CD4-positive, CD25-positive, alpha-beta regulatory T cell (primary cell): Measurements from ENCODE around the gene ZNF26. TPM values are rescaled to one million over a fixed set of nuclear protein-coding genes. Genes with fewer than 3 reads are reported as not detected.
"Not testable (repeated sequence)": the region's sequence is repeated elsewhere in the genome, so short reads cannot be mapped to it uniquely, and the experiment has no call there.

ENCODE experiments used
- ATAC-seq, 2 donors: fragments of 150-1000 bp; cut with Tn5 transposase; one replicate each; pipeline ENCODE4 v1.10.0; 2021; ENCODE audit warnings: low read depth in 2 of 2, moderate number of reproducible peaks in 2 of 2, moderate library complexity in 1 of 2
- DNase-seq, 3 donors: peaks; one replicate each; pipeline versions ENCODE4 v3.0.0 to v3.0.0-alpha.2; 2012 to 2022; ENCODE audit warnings: mixed read lengths in 1 of 3
- H3K27ac ChIP-seq: one replicate; pipeline ENCODE4 v1.7.0; 2013; ENCODE audit warnings: mild to moderate bottlenecking, low read length; ENCODE audit not compliant: insufficient read depth, poor library complexity, severe bottlenecking
- H3K27me3 ChIP-seq: one replicate; pipeline ENCODE4 v1.7.0; 2013; ENCODE audit warnings: low read length; ENCODE audit not compliant: control insufficient read depth, insufficient read depth
- H3K36me3 ChIP-seq: one replicate; pipeline ENCODE4 v1.7.0; 2013; ENCODE audit warnings: mild to moderate bottlenecking, low read length, moderate library complexity; ENCODE audit not compliant: control insufficient read depth, insufficient read depth
- H3K4me1 ChIP-seq: 2 replicates; pipeline ENCODE4 v1.7.0; 2013; ENCODE audit warnings: mild to moderate bottlenecking, low read length; ENCODE audit not compliant: insufficient read depth, control insufficient read depth, poor library complexity, severe bottlenecking
- H3K4me3 ChIP-seq: one replicate; pipeline ENCODE4 v1.7.0; 2013; ENCODE audit warnings: low read depth, mild to moderate bottlenecking, low read length, moderate library complexity
- H3K9me3 ChIP-seq, 2 experiments: 1 replicate in 1 of 2; 2 replicates in 1 of 2; pipeline ENCODE4 v1.7.0; 2013; ENCODE audit warnings: low read length in 2 of 2, mild to moderate bottlenecking in 1 of 2, moderate library complexity in 1 of 2; ENCODE audit not compliant: control insufficient read depth in 2 of 2
- H3K27ac Mint-ChIP-seq, 3 donors: one replicate each; pipeline ENCODE4 v1.8.0; 2020 to 2022; ENCODE audit warnings: mild to moderate bottlenecking in 3 of 3, mixed read lengths in 3 of 3, moderate library complexity in 2 of 3
- H3K27me3 Mint-ChIP-seq: one replicate; pipeline ENCODE4 v1.8.0; 2022; ENCODE audit warnings: mild to moderate bottlenecking, mixed read lengths
- H3K36me3 Mint-ChIP-seq: one replicate; pipeline ENCODE4 v1.8.0; 2020; ENCODE audit warnings: mixed read lengths
- H3K4me1 Mint-ChIP-seq, 4 donors: one replicate each; pipeline ENCODE4 v1.8.0; 2020 to 2022; ENCODE audit warnings: mixed read lengths in 4 of 4, mild to moderate bottlenecking in 1 of 4
- H3K4me3 Mint-ChIP-seq, 4 donors: one replicate each; pipeline ENCODE4 v1.8.0; 2020 to 2022; ENCODE audit warnings: mild to moderate bottlenecking in 4 of 4, mixed read lengths in 4 of 4, moderate library complexity in 3 of 4
- H3K9me3 Mint-ChIP-seq, 7 donors: one replicate each; pipeline ENCODE4 v1.8.0; 2020 to 2022; ENCODE audit warnings: mixed read lengths in 7 of 7, mild to moderate bottlenecking in 3 of 7, moderate library complexity in 2 of 7
- polyA plus RNA-seq, 4 donors: library from polyadenylated mRNA; unstranded; fragments of 300-500 nt; fragmentation: Illumina TruSeq; gene quantifications; one replicate each; pipeline ENCODE4 v1.2.3, GENCODE V29; 2021
- total RNA-seq: library from RNA; stranded (reverse); gene quantifications from one replicate; pipeline ENCODE4 v1.2.3, GENCODE V29; 2022

The ZNF26 gene
- total and polyA plus RNA-seq, 5 donors from 2014 or later: 6.9 to 29.6 (median 15.1) TPM

DNA sequence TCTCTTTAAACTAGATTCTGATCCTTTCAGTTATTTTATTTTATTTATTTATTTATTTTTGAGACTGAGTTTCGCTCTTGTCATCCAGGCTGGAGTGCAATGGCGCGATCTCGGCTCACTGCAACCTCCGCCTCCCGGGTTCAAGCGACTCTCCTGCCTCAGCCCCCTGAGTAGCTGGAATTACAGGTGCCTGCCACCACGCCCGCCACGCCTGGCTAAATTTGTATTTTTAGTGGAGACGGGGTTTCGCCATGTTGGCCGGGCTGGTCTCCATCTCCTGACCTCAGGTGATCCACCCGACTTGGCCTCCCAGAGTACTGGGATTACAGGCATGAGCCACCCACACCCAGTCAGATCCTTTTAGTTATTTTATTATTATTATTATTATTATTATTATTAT, 24.4 kb upstream of the ZNF26 start:
- ATAC-seq, H3K27me3 ChIP-seq, DNase-seq, H3K27ac Mint-ChIP-seq, H3K36me3 ChIP-seq, H3K4me1 ChIP-seq, H3K27me3 Mint-ChIP-seq, H3K4me3 ChIP-seq, H3K27ac ChIP-seq, H3K4me3 Mint-ChIP-seq, H3K4me1 Mint-ChIP-seq: not testable (repeated sequence)
- peaks cover 2 to 26% of the 10 kb centered on the region in 2 experiments for H3K9me3 ChIP-seq
- Mint-ChIP-seq H3K36me3 (peaks cover 13% of the 10 kb centered on the region), H3K9me3 (peaks cover 0 to 17% (median 4%) of the 10 kb centered on the region in 7 donors)

DNA sequence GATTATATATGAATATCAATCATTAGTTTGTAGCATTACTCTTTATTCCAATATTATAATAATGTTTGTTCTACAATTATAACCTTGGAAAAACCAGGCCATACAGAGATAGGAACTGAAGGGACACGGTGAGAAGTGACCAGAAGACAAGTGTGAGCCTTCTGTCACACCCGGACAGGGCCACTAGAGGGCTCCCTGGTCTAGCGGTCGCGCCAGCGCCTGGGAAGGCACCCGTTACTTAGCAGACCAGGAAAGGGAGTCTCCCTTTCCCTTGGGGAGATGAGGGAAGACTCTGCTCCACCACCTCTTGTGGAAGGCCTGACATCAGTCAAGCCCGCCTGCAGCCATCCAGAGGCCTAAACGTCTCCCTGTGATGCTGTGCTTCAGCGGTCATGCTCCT, 22.2 kb upstream of the ZNF26 start:
- not testable (repeated sequence) for H3K27me3 ChIP-seq, ATAC-seq, H3K27me3 Mint-ChIP-seq, H3K27ac ChIP-seq, H3K36me3 ChIP-seq, DNase-seq, H3K4me1 Mint-ChIP-seq, H3K4me3 ChIP-seq, H3K27ac Mint-ChIP-seq, H3K4me1 ChIP-seq, H3K4me3 Mint-ChIP-seq
- Mint-ChIP-seq H3K9me3 (peaks cover 0 to 19% (median 4%) of the 10 kb centered on the region in 7 donors), H3K36me3 (peaks cover 13% of the 10 kb centered on the region)
- peaks cover 2 to 45% of the 10 kb centered on the region in 2 experiments for H3K9me3 ChIP-seq

DNA sequence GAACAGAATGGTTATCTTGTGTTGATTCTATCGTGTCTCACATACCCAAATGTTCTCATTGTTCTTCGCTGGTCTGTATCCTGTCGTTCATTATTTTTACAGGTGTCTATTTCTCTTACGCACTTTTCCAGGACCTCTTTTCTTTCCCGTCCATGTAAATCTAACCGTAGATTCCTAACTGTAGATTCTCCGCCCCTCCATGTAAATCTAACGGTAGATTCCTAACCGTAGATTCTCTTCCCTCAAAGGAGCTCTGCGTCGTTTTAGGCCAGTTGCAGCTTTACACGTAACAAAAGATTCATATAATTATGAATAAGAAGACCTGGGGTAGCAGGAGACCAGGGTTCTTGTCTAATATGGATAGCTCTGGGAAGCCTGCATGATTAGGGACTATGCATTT, 20.4 kb upstream of the ZNF26 start:
- Histone ChIP-seq H3K27ac (no peak overlapping the region), H3K4me1 (no peaks in the 10 kb centered on the region), H3K27me3 (no peaks in the 10 kb centered on the region), H3K9me3 (peaks cover 0 to 40% of the 10 kb centered on the region in 2 experiments), H3K4me3 (no peak overlapping the region), H3K36me3 (no peaks in the 10 kb centered on the region)
- DNase-seq (no peak), ATAC-seq (no peak)
- H3K4me1 Mint-ChIP-seq: peaks cover 0 to 5% (median 3%) of the 10 kb centered on the region in 4 donors
- no peaks in the 10 kb centered on the region for H3K27me3 Mint-ChIP-seq
- H3K9me3 Mint-ChIP-seq: peaks cover 0 to 24% (median 4%) of the 10 kb centered on the region in 7 donors
- H3K27ac Mint-ChIP-seq: no peak overlapping the region
- H3K36me3 Mint-ChIP-seq: peaks cover 13% of the 10 kb centered on the region
- no peak overlapping the region for H3K4me3 Mint-ChIP-seq

DNA sequence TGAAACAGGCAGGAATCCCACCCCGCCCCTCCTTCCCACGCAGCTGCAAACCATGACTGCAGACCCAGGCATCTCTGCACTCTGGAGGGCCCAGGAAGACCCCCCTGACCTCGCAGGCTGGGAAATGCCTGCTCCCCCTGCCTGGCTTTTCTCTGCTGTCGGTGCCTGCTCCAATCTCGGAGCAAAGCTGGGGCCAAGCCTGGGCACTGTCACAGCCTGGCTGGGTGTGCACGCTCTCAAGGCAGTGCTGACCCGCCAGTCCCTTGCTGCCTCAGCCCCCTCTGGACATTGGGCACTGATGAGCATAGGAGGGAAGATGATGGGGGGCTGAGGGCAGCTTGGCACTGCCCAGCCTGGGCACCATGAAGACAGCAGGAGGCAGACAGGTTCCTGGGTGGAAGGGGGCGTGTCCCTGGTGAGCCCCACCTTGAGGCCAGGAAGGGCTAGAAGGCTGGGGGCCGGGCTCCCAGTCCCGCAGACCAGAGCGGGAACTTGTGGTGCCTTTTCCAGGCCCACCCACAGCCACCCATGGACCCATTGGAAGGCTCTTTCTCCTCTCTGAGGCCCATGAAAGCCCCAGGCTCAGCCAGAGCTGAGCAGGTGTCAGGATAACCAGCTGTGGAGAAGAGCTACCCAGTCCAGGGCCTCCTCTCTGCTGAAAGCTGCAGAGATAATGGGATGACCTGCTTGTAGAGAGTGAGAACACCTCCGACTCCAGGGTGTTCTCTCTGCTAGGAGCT, 19.3 kb upstream of the ZNF26 start:
- ATAC-seq (no peak), DNase-seq (no peak)
- Histone ChIP-seq H3K36me3 (no peaks in the 10 kb centered on the region), H3K4me3 (no peak overlapping the region), H3K9me3 (peaks cover 0 to 37% of the 10 kb centered on the region in 2 experiments), H3K27me3 (no peaks in the 10 kb centered on the region), H3K27ac (no peak overlapping the region), H3K4me1 (no peaks in the 10 kb centered on the region)
- H3K9me3 Mint-ChIP-seq: peaks cover 0 to 27% (median 6%) of the 10 kb centered on the region in 7 donors
- peaks cover 13% of the 10 kb centered on the region for H3K36me3 Mint-ChIP-seq
- H3K4me1 Mint-ChIP-seq: peaks cover 0 to 4% (median under 1%) of the 10 kb centered on the region in 4 donors
- no peak overlapping the region for H3K27ac Mint-ChIP-seq
- H3K27me3 Mint-ChIP-seq: no peaks in the 10 kb centered on the region
- H3K4me3 Mint-ChIP-seq: no peak overlapping the region

DNA sequence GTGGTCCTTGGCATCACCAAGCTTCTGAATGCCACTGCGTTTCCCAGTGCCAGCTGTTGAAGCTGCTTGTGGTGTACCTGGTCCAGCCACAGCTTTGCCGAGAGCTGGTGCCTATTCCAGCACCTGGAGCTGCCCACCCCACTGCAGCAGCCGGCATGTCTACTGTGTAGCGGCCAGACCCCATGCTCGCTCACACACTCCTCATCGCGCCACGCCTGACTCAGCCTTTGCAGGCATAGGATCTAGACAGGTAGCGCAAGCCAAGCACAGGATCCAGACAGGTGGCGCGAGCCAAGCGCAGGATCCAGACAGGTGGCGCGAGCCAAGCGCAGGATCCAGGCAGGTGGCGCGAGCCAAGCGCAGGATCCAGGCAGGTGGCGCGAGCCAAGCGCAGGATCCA, 18.4 kb upstream of the ZNF26 start:
- Histone ChIP-seq H3K9me3 (peaks cover 4 to 37% of the 10 kb centered on the region in 2 experiments), H3K4me3 (no peak overlapping the region), H3K4me1 (no peaks in the 10 kb centered on the region), H3K27ac (no peak overlapping the region), H3K27me3 (no peaks in the 10 kb centered on the region), H3K36me3 (no peaks in the 10 kb centered on the region)
- Mint-ChIP-seq H3K4me3 (no peak overlapping the region), H3K4me1 (peaks cover 0 to 4% (median under 1%) of the 10 kb centered on the region in 4 donors), H3K27me3 (no peaks in the 10 kb centered on the region), H3K9me3 (peaks cover 0 to 35% (median 7%) of the 10 kb centered on the region in 7 donors), H3K27ac (no peak overlapping the region), H3K36me3 (peaks cover 13% of the 10 kb centered on the region)
- DNase-seq (no peak), ATAC-seq (no peak)

DNA sequence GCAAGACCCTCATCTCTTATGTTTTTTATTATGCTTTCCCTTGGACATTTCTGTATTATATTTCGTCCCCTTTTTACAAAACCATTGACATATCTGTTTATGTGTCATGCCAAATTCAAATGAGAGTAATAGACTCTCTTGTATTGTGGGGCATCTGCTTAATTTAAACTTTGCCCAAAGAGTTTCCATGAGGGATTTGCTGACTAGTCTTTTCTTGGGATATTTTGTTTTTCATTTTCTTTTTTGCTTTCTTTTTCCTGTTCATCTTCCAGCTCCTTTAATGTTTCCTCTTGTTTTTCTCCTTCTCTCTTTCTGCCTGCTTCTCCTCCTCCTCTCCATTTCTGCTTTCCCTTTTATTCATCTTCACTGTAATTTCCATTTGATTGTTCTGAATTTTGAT, 13.8 kb upstream of the ZNF26 start:
- H3K4me3 ChIP-seq: no peak overlapping the region
- Mint-ChIP-seq H3K27ac (no peak overlapping the region), H3K9me3 (peaks cover 4 to 38% (median 13%) of the 10 kb centered on the region in 7 donors), H3K27me3 (no peaks in the 10 kb centered on the region), H3K36me3 (no peaks in the 10 kb centered on the region), H3K4me3 (no peak overlapping the region), H3K4me1 (no peaks in the 10 kb centered on the region)
- peaks cover 23 to 26% of the 10 kb centered on the region in 2 experiments for H3K9me3 ChIP-seq
- ATAC-seq (no peak), DNase-seq (no peak)
- no peaks in the 10 kb centered on the region for H3K4me1 ChIP-seq
- no peaks in the 10 kb centered on the region for H3K36me3 ChIP-seq
- H3K27ac ChIP-seq: no peak overlapping the region
- H3K27me3 ChIP-seq: no peaks in the 10 kb centered on the region

DNA sequence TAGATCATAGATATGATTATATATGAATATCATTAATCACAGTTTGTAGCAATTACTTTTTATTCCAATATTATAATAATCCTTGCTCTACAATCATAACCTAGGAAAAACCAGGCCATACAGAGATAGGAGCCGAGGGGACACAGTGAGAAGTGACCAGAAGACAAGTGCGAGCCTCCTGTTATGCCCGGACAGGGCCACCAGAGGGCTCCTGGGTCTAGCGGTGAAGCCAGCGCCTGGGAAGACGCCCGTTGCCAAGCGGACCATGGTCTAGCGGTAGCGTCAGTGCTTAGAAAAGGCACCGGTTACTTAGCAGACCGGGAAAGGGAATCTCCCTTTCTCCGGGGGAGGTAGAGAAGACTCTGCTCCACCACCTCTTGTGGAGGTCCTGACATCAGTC, 9.3 kb upstream of the ZNF26 start:
- not testable (repeated sequence) for H3K36me3 ChIP-seq, ATAC-seq, H3K27me3 ChIP-seq, H3K4me3 ChIP-seq, H3K4me1 ChIP-seq, H3K27ac Mint-ChIP-seq, H3K27ac ChIP-seq, H3K4me1 Mint-ChIP-seq, H3K36me3 Mint-ChIP-seq, H3K27me3 Mint-ChIP-seq, DNase-seq, H3K4me3 Mint-ChIP-seq
- peaks cover 4 to 36% (median 17%) of the 10 kb centered on the region in 7 donors for H3K9me3 Mint-ChIP-seq
- peaks cover 17 to 26% of the 10 kb centered on the region in 2 experiments for H3K9me3 ChIP-seq

DNA sequence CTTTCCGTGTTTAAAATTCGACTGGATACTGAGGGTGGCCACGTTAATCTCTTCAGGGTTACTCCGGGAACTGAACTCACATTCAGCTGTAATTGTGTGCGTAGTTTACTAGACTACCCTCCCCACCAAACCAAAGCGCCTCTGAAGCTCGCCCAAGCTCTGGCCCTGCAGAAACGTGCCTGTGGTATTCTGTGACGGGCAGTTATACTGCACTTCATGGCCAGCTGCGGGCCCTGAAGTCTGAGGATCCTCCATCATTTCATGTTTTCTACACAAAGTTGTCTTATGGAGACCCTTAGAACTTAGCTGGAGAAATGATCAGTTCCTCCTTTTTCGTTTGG, 688 bp downstream of the ZNF26 start:
- Histone ChIP-seq H3K36me3 (peaks cover 33% of the 10 kb centered on the region), H3K4me1 (peaks cover 20% of the 10 kb centered on the region), H3K4me3 (peak overlapping the region; percentile 83), H3K9me3 (peaks cover 17 to 42% of the 10 kb centered on the region in 2 experiments), H3K27ac (peak overlapping the region; percentile 81), H3K27me3 (peaks cover 2% of the 10 kb centered on the region)
- Mint-ChIP-seq H3K27me3 (no peaks in the 10 kb centered on the region), H3K36me3 (peaks cover 31% of the 10 kb centered on the region), H3K27ac (peak overlapping the region; percentile 33 to 97 (median 96)), H3K4me1 (peaks cover 18 to 43% (median 24%) of the 10 kb centered on the region in 4 donors), H3K4me3 (peak overlapping the region; percentile 93 to 98 (median 95)), H3K9me3 (peaks cover 0 to 39% (median 21%) of the 10 kb centered on the region in 7 donors)
- ATAC-seq (no peak), DNase-seq (no peak)
